T-helper 1 cell (primary cell): ENCODE results near the gene PAGE2B.
"Not testable (repeated sequence)": the region's sequence is repeated elsewhere in the genome, so short reads cannot be mapped to it uniquely, and the experiment has no call there.

Source experiments
- DNase-seq, 5 donors: peaks; one replicate each; pipeline ENCODE4 v3.0.0-alpha.2; 2012 to 2020

Gene PAGE2B

DNA sequence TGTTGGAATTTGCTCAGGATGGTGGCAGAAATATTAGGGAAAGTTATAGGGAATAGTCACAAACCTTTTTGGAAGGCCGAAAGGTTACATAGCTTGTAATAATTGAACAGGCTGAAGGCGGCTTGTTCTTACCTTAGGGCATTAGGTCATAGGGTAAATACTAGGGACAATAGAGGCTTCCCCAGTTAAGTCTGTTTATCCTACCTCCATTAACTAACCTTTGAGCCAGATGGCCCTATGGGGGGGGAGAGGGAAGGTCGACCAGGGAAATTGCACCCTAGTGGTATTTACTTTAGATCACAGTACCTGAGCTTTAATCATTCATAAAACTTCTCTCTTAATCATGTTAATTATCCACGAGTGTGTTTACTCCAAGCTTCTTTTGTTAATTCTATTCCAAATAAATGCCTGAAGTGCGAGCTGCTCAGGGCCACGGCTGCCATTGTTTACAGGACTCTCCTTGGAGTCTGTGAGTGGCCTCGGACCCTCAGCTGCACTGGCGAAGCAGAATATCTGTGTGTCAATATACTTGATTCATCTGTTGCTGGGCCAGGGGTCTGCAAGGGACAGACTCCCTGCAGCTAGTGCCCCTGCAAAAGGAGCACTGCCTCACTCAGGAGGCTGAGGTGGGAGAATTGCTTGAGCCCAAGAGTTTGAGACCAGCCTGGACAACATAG is 36.9 kb downstream of the PAGE2B start:
- DNase-seq: no peak

DNA sequence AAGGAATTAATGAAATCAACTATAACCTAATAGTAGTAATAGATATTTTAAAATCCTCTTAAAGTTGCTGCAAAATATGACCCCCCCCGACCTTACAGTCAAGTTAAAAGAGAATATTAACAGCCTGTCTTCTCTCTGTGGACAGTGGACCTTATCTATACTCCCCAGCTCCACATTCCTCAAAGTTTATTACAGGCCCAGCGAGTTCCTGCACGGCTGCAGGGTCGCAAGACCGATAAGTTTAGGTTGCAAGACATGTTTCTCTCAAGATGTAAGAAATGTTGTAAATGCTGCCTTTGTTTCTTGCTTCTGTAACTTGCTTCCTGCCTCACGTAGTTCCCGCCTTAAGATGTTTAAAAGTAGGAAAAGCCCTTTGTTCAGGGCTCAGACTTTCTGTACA is 41.8 kb downstream of the PAGE2B start:
- DNase-seq: not testable (repeated sequence)

DNA sequence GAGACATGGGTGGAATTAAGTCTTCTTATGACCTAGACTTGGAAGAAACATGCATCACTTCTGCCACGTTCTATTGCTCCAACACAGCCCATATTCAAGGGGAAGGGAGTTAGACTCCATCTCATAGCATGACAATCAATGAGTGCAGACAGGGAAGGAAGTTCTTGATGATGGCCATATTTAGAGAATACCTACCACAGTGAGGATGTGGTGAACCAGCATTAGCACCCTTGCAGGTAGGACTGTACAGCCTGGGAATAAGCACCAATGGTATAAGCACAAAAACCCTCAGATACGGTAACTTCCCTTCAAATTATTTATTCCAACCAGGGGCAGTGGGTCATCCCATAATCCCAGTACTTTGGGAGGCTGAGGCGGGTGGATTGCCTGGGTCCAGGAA is 43.7 kb downstream of the PAGE2B start:
- DNase-seq: peak in 1 of 5 donors; percentile 5

DNA sequence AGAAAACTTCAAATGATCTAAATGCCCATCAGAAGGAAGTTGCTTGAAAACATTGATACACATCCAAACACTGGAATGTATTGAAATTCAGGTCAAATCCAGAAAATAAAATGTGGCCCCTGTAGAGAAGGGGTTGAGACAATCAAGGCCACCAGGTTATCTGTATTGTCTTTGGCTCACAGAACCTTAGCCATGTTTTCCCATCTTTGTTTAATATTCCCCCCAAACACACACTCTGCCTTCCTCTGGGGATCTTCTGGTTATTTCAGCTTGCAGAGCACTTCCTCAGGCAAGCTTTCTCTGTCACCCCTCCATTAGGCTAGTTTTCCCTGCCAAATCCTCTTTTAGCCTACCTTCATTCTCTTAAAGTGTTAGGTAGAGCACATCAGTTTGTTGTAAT is 44.4 kb downstream of the PAGE2B start:
- DNase-seq: no peak

DNA sequence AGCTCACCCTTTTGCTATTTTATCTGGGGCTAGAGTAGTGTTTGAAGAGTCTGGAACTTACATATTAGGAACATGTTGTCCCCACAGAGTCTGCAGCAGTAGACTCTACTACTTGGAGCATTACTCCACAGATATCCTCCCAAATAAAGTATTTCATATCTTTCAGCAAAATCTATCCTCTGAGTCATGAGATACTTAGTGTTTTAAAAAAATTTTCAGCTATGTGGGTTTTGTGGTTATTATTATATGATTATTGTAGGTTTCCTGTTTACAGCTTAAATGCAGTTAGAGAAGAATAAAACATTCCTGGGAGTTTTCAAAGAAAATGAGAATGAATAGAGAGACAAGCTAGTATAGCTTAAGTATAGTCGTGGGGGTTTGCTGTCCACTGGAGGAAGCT is 44.9 kb downstream of the PAGE2B start:
- no peak for DNase-seq

DNA sequence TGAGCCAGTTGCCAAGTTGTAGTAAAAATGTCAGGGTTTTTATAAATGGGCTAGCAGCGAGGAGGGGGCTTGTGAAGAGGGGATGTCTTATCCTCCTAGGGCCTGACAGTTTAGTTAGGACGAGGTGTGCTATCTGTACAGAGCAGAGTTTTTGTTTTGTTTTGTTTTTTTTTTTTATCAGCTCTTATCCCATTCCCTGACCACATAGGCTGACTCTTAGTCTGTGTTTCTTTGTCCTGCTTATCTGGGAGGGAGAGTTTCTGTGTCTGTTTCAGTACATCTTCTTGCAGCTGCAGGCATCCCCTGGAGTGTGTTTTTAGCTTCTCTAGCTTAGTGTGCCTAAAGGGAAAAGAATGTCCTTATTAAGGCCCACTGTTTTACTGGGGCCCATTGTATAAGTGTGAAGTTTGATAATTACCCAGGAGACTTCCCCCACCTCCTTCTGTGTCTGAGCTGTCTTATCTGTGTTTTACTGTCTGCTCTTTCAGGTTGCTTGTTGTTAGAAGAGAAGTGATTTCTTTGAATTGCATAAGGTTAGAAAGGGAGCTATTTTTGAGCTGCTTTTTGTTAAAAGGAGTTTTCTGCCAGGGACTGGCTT is 46.0 kb downstream of the PAGE2B start:
- DNase-seq: no peak

DNA sequence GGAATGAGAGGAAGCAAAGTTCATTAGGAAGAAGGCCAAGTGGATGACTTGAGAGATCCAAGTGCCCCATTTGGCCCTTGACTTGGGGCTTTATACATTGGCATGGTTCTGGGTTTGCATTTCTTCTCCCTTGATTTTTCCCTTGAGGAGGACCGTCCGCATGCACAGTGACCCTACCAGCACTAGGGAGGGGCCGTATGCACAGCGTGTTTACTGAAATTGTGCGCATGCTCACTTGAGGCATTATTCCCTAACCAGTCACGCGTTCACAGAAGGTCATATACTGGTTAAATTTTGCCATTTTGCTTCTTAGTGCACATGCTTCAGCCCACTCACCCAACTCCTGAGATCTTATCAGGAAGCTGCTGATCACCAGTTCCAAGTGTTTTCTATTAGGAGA is 49.1 kb downstream of the PAGE2B start:
- no peak for DNase-seq

DNA sequence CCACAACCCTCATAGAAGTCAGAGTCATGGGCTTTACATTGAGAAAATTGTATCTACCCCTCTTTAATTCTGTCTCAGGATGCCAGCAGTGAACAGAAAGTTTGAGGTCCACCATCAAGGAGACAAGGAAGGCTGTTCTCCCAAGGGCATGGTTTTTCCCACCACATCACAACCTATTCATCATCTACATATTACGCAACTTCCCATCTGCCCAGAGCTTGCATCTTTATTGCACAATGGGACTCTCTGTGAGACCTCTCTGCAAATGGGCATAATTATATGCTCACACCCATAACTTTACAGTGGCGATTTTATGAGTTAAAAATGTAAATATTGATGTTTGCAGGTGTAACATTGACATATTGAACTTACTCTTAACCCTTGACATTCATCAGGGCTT is 52.9 kb downstream of the PAGE2B start:
- DNase-seq: no peak
